HG02840 (cell line): ENCODE data around the gene TMEM43.
"Not testable (repeated sequence)": the region's sequence is repeated elsewhere in the genome, so short reads cannot be mapped to it uniquely, and the experiment has no call there.

Experiments used
- ATAC-seq: cut with Tn5 transposase; IDR thresholded peaks from one replicate; pipeline ENCODE4 v1.9.1; 2021; ENCODE audit warnings: mild to moderate bottlenecking, moderate library complexity, moderate number of reproducible peaks; ENCODE audit not compliant: unreplicated experiment, low FRiP score

Gene TMEM43

GRCh38 chr3:14124615-14125192 is at the start of gene TMEM43, which contains the start of gene CHCHD4:
Gene TMEM43 (plus strand): TSS chr3:14125052. CDS start chr3:14125194, 142 bp downstream.
Gene CHCHD4 (minus strand): TSS chr3:14124870. CDS start chr3:14124676, 194 bp downstream.
- peak; percentile 89 for ATAC-seq

- not testable (repeated sequence) for ATAC-seq
Measured at GRCh38 chr3:14075233-14075632, 49.6 kb upstream of the TMEM43 start.

GRCh38 chr3:14077310-14077709 is 47.5 kb upstream of the TMEM43 start:
- no peak for ATAC-seq

GRCh38 chr3:14082108-14082657 is 42.7 kb upstream of the TMEM43 start:
- no peak for ATAC-seq

- not testable (repeated sequence) for ATAC-seq
Measured at GRCh38 chr3:14087461-14087860, 37.4 kb upstream of the TMEM43 start.

- not testable (repeated sequence) for ATAC-seq
Measured at GRCh38 chr3:14091959-14092358, 32.9 kb upstream of the TMEM43 start.

GRCh38 chr3:14092464-14092863 is 32.4 kb upstream of the TMEM43 start:
- no peak for ATAC-seq

- no peak for ATAC-seq
Measured at GRCh38 chr3:14093831-14094230, 31.0 kb upstream of the TMEM43 start.

GRCh38 chr3:14096742-14097141 is 28.1 kb upstream of the TMEM43 start:
- ATAC-seq, result no peak

- ATAC-seq, result no peak
Measured at GRCh38 chr3:14097616-14098391, 27.0 kb upstream of the TMEM43 start.

GRCh38 chr3:14109821-14110220 is 15.0 kb upstream of the TMEM43 start:
- ATAC-seq, result not testable (repeated sequence)

- no peak for ATAC-seq
Measured at GRCh38 chr3:14110699-14111098, 14.2 kb upstream of the TMEM43 start.

GRCh38 chr3:14113965-14114635 is 10.8 kb upstream of the TMEM43 start:
- no peak for ATAC-seq

- no peak for ATAC-seq
Measured at GRCh38 chr3:14117468-14118399, 7.1 kb upstream of the TMEM43 start.

GRCh38 chr3:14118400-14119381 is 6.2 kb upstream of the TMEM43 start:
- no peak for ATAC-seq

GRCh38 chr3:14119651-14120050 is 5.2 kb upstream of the TMEM43 start:
- ATAC-seq, result no peak

- no peak for ATAC-seq
Measured at GRCh38 chr3:14120111-14120920, 4.5 kb upstream of the TMEM43 start.

GRCh38 chr3:14120921-14121448 is 3.9 kb upstream of the TMEM43 start:
- not testable (repeated sequence) for ATAC-seq
